H1 (cell line): ENCODE results near the gene GOSR1. TPM values are rescaled to one million over a fixed set of nuclear protein-coding genes. Genes with fewer than 3 reads are reported as not detected.

Source experiments
- CTCF ChIA-PET: fragments of 300-600 bp; sonication (Branson Sonifier 250); formaldehyde crosslinking; loops from one replicate; lab custom pipeline; 2021; ENCODE audit not compliant: partially characterized antibody; lab: Charles Lee
- POLR2A ChIA-PET: fragments of 300-600 bp; sonication (Branson Sonifier 250); formaldehyde crosslinking; loops from one replicate; lab custom pipeline; 2021; ENCODE audit warnings: inconsistent platforms; ENCODE audit not compliant: partially characterized antibody; lab: Charles Lee
- DNase-seq, 2 experiments: peaks; one replicate each; pipeline versions ENCODE4 v3.0.0 to v3.0.0-alpha.2; 2010 to 2022; ENCODE audit warnings: low spot score in 2 of 2, low read depth in 1 of 2, mixed read lengths in 1 of 2
- FAIRE-seq: peaks from 2 replicates; lab custom pipeline; 2011; peaks lifted over from hg19 to GRCh38; lab: Jason Lieb, UNC
- H2AFZ ChIP-seq: 2 replicates; pipeline ENCODE4 v1.8.1; 2012; ENCODE audit warnings: low read length, inconsistent platforms
- H2AK5ac ChIP-seq: 2 replicates; pipeline ENCODE4 v1.6.1; 2013; ENCODE audit warnings: low read depth, low read length
- H2BK120ac ChIP-seq: replicated peaks from 2 replicates; pipeline ENCODE3; 2013; ENCODE audit warnings: low read depth, low read length, inconsistent platforms
- H2BK12ac ChIP-seq: 2 replicates; pipeline ENCODE4 v1.6.1; 2013; ENCODE audit warnings: low read depth, low read length
- H2BK15ac ChIP-seq: 2 replicates; pipeline ENCODE4 v1.6.1; 2013; ENCODE audit warnings: low read length
- H2BK20ac ChIP-seq: 2 replicates; pipeline ENCODE4 v1.6.1; 2013; ENCODE audit warnings: low read length
- H2BK5ac ChIP-seq: 2 replicates; pipeline ENCODE4 v1.6.1; 2013; ENCODE audit warnings: low read depth, low read length
- H3K14ac ChIP-seq: 2 replicates; pipeline ENCODE4 v1.6.1; 2013; ENCODE audit warnings: inconsistent platforms; ENCODE audit not compliant: insufficient read length
- H3K18ac ChIP-seq: 2 replicates; pipeline ENCODE4 v1.6.1; 2013; ENCODE audit warnings: low read length; ENCODE audit errors: extremely low read depth
- H3K23ac ChIP-seq: 2 replicates; pipeline ENCODE4 v1.6.1; 2013; ENCODE audit warnings: inconsistent platforms; ENCODE audit not compliant: insufficient read length
- H3K23me2 ChIP-seq: 2 replicates; pipeline ENCODE4 v1.6.1; 2013; ENCODE audit warnings: low read depth, low read length
- H3K27ac ChIP-seq: 2 replicates; pipeline ENCODE4 v1.6.1; 2011; ENCODE audit warnings: low read depth, low read length, inconsistent platforms
- H3K27me3 ChIP-seq, 4 experiments: replicated peaks in 1 of 4; 1 replicate in 1 of 4; 2 replicates in 3 of 4; pipeline versions ENCODE4 v1.6.1 to v1.8.1; 2011 to 2013; ENCODE audit warnings: low read length in 3 of 4, mild to moderate bottlenecking in 3 of 4, inconsistent platforms in 2 of 4, mixed read lengths in 2 of 4, moderate library complexity in 1 of 4; ENCODE audit not compliant: control insufficient read depth in 3 of 4, insufficient read depth in 3 of 4; ENCODE audit errors: extremely low read depth in 1 of 4
- H3K36me3 ChIP-seq, 4 experiments: 2 replicates each; pipeline versions ENCODE4 v1.6.1 to v1.8.1; 2011 to 2013; ENCODE audit warnings: mild to moderate bottlenecking in 4 of 4, low read length in 3 of 4, moderate library complexity in 2 of 4, control low read depth in 1 of 4, inconsistent platforms in 1 of 4; ENCODE audit not compliant: insufficient read depth in 4 of 4, control insufficient read depth in 2 of 4
- H3K4ac ChIP-seq: replicated peaks from 2 replicates; pipeline ENCODE3; 2013; ENCODE audit warnings: low read length, low read depth, mixed read lengths, inconsistent platforms; ENCODE audit not compliant: insufficient read length
- H3K4me1 ChIP-seq, 4 experiments: replicated peaks in 1 of 4; 1 replicate in 1 of 4; 2 replicates in 3 of 4; pipeline versions ENCODE4 v1.6.1 to v1.8.1; 2011 to 2013; ENCODE audit warnings: low read length in 3 of 4, inconsistent platforms in 2 of 4, mixed read lengths in 1 of 4; ENCODE audit not compliant: insufficient read depth in 4 of 4, control insufficient read depth in 3 of 4
- H3K4me2 ChIP-seq, 2 experiments: 2 replicates each; pipeline versions ENCODE4 v1.6.1 to v1.8.1; 2011 to 2013; ENCODE audit warnings: low read depth in 2 of 2, low read length in 2 of 2, control low read depth in 1 of 2, inconsistent platforms in 1 of 2, mild to moderate bottlenecking in 1 of 2; ENCODE audit not compliant: insufficient read depth in 1 of 2
- H3K4me3 ChIP-seq, 4 experiments: fragments of 200-600, 300-600 bp in 1 of 4; sonication (generic), shearing (Covaris generic), sonication (Bioruptor Twin) in 1 of 4; 2 replicates each; pipeline versions ENCODE4 v1.5.1 to v1.8.1; 2011 to 2016; ENCODE audit warnings: low read length in 4 of 4, low read depth in 3 of 4, control low read depth in 2 of 4, inconsistent platforms in 2 of 4, mild to moderate bottlenecking in 2 of 4, mixed read lengths in 1 of 4, moderate library complexity in 1 of 4; ENCODE audit not compliant: insufficient read depth in 2 of 4; ENCODE audit errors: extremely low read depth in 1 of 4
- H3K56ac ChIP-seq: replicated peaks from 2 replicates; pipeline ENCODE3; 2013; ENCODE audit warnings: low read depth, mild to moderate bottlenecking, mixed read lengths, low read length, inconsistent platforms; ENCODE audit not compliant: insufficient read length
- H3K79me1 ChIP-seq: 2 replicates; pipeline ENCODE4 v1.6.1; 2013; ENCODE audit warnings: low read depth, low read length, control low read depth
- H3K79me2 ChIP-seq, 2 experiments: 2 replicates each; pipeline versions ENCODE4 v1.6.1 to v1.8.1; 2012 to 2013; ENCODE audit warnings: low read length in 2 of 2, mild to moderate bottlenecking in 2 of 2, inconsistent platforms in 1 of 2; ENCODE audit not compliant: insufficient read depth in 2 of 2, control insufficient read depth in 1 of 2
- H3K9ac ChIP-seq, 4 experiments: replicated peaks in 1 of 4; 1 replicate in 1 of 4; 2 replicates in 3 of 4; pipeline versions ENCODE4 v1.6.1 to v1.8.1; 2011 to 2013; ENCODE audit warnings: low read depth in 3 of 4, low read length in 3 of 4, control low read depth in 2 of 4, mild to moderate bottlenecking in 2 of 4, moderate library complexity in 2 of 4, inconsistent platforms in 1 of 4; ENCODE audit errors: extremely low read depth in 1 of 4
- H3K9me3 ChIP-seq, 2 experiments: 2 replicates each; pipeline versions ENCODE4 v1.6.1 to v1.8.1; 2012 to 2013; ENCODE audit warnings: mild to moderate bottlenecking in 2 of 2, moderate library complexity in 2 of 2, control low read depth in 1 of 2, inconsistent platforms in 1 of 2, low read depth in 1 of 2, low read length in 1 of 2, mixed read lengths in 1 of 2; ENCODE audit not compliant: insufficient read depth in 2 of 2
- H4K20me1 ChIP-seq, 2 experiments: replicated peaks in 1 of 2; 2 replicates each; pipeline versions ENCODE3 to v1.8.1; 2011 to 2013; ENCODE audit warnings: inconsistent platforms in 2 of 2, low read length in 2 of 2, mild to moderate bottlenecking in 1 of 2; ENCODE audit not compliant: insufficient read depth in 2 of 2, control insufficient read depth in 1 of 2
- H4K5ac ChIP-seq: 2 replicates; pipeline ENCODE4 v1.6.1; 2013; ENCODE audit warnings: low read length, low read depth, mixed read lengths, inconsistent platforms; ENCODE audit not compliant: insufficient read length
- H4K8ac ChIP-seq: 2 replicates; pipeline ENCODE4 v1.8.0; 2013; ENCODE audit warnings: mild to moderate bottlenecking, moderate library complexity, low read length, inconsistent platforms; ENCODE audit not compliant: insufficient read depth; ENCODE audit errors: extremely low read depth
- H4K91ac ChIP-seq: replicated peaks from 2 replicates; pipeline ENCODE3; 2013; ENCODE audit warnings: low read length, mixed read lengths, inconsistent platforms; ENCODE audit not compliant: insufficient read length
- BRCA1 ChIP-seq: IDR thresholded peaks from 2 replicates; pipeline ENCODE4 v1.6.1; 2012; ENCODE audit warnings: low read depth, low read length, improper control_type of control experiment
- NRF1 ChIP-seq: IDR thresholded peaks from 2 replicates; pipeline ENCODE4 v1.6.1; 2011; ENCODE audit warnings: mild to moderate bottlenecking, low read depth, low read length, improper control_type of control experiment
- POLR2AphosphoS5 ChIP-seq: IDR thresholded peaks from 2 replicates; pipeline ENCODE4 v1.6.1; 2011; ENCODE audit warnings: low read depth, low read length
- RAD21 ChIP-seq, 2 experiments: IDR thresholded peaks in 1 of 2; conservative IDR thresholded peaks in 1 of 2; 2 replicates each; pipeline ENCODE4 v1.6.1; 2011; ENCODE audit warnings: low read depth in 2 of 2, low read length in 2 of 2, improper control_type of control experiment in 1 of 2, inconsistent platforms in 1 of 2, mild to moderate bottlenecking in 1 of 2, moderate library complexity in 1 of 2
- SAP30 ChIP-seq: fragments of 300-600 bp; sonication (generic); IDR thresholded peaks from 2 replicates; pipeline ENCODE4 v1.7.1; 2012; ENCODE audit warnings: low read length, moderate library complexity, mild to moderate bottlenecking, inconsistent platforms; ENCODE audit not compliant: insufficient read depth, insufficient replicate concordance
- SIN3A ChIP-seq, 2 experiments: IDR thresholded peaks in 1 of 2; conservative IDR thresholded peaks in 1 of 2; 2 replicates each; pipeline ENCODE4 v1.6.1; 2011 to 2012; ENCODE audit warnings: low read length in 2 of 2, improper control_type of control experiment in 1 of 2, low read depth in 1 of 2, mild to moderate bottlenecking in 1 of 2
- YY1 ChIP-seq: IDR thresholded peaks from 2 replicates; pipeline ENCODE4 v1.6.1; 2011; ENCODE audit warnings: low read depth, mild to moderate bottlenecking, low read length
- WGBS, 2 experiments: shearing (Covaris generic) in 1 of 2; methylation state at CpG; one replicate each; pipeline versions ENCODE4 v1.1.6 to v1.1.7; 2013 to 2015; ENCODE audit warnings: low lambda C conversion rate in 2 of 2, mixed read lengths in 2 of 2, inconsistent platforms in 1 of 2, low coverage in 1 of 2, missing lambda C conversion rate in 1 of 2; ENCODE audit not compliant: insufficient replicate concordance in 2 of 2, insufficient coverage in 1 of 2, insufficient read length in 1 of 2; ENCODE audit errors: extremely low coverage in 1 of 2, missing lambda C conversion rate in 1 of 2; 5-methylcytosine and 5-hydroxymethylcytosine counted together
- polyA plus RNA-seq, 7 experiments: library from polyadenylated mRNA; depleted of rRNA in 3 of 7; stranded (reverse) in 5 of 7; unstranded in 2 of 7; fragments of >200 nt in 5 of 7; fragments of 200-250 nt in 2 of 7; gene quantifications; 1 replicate in 5 of 7; 2 replicates in 1 of 7; 4 replicates in 1 of 7; pipeline versions ENCODE4 v1.2.1 to v1.2.3, GENCODE V29; 2011 to 2013; ENCODE audit warnings: missing spikeins in 2 of 7, mixed read lengths in 2 of 7
- total RNA-seq: library from RNA; stranded (reverse); fragmentation: NEBNext Ultra II Directional; extraction: Animal tissue kit (Norgen Biotek cat#: 25700); gene quantifications from 2 replicates; pipeline ENCODE4 v1.2.1, GENCODE V29; 2021
- TF ChIP-seq, protein P1 (sequence below), 3 experiments: IDR thresholded peaks; 1 replicate in 2 of 3; 2 replicates in 1 of 3; pipeline versions ENCODE4 v1.5.1 to v1.6.1; 2011; ENCODE audit warnings: low read length in 3 of 3, mild to moderate bottlenecking in 3 of 3, inconsistent platforms in 2 of 3, low read depth in 1 of 3, moderate library complexity in 1 of 3; ENCODE audit not compliant: insufficient read depth in 1 of 3; ENCODE audit errors: control extremely low read depth in 1 of 3
- TF ChIP-seq, protein P2 (sequence below): IDR thresholded peaks from 2 replicates; pipeline ENCODE4 v1.6.1; 2012; ENCODE audit warnings: inconsistent platforms

GOSR1 gene
- total and polyA plus RNA-seq, 2 of the 8 experiments (the other 6 are each of a cell fraction or from before 2014, with no cell fraction given), result 9.2 to 43.3 TPM

DNA sequence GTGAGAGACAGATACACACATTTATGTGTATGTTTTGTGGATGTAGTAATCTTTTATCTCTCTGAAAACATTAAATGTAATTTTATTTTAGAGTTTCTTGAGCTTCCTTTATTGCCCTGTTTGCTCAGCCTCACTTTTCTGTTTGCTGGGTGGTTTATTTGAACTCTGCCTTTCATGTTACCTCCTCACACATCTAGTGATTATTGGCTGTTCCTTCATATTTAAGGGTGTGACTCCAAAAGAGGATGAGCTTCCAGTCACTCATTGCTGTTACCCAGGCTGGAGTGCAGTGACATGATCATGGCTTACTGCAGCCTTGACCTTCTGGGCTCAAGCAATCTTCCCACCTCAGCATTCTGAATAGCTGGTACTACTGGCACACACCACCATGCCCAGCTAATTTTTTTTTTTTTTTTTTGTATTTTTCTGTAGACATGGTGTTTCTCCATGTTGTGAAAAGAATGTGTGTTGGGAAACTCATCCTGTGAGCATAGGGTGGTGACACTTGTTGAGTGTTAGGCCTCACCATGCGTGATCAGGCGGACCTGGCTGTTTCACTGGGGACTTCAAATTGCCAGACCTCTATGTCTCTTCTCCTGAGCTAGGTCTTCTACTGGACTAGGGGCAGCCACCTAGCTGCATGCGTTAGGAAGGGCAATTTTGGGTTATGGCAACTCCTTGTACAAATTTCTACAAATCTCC is 37.8 kb downstream of the GOSR1 start:
- no peak overlapping the region for H4K5ac ChIP-seq
- H3K23ac ChIP-seq, result no peak overlapping the region
- H3K27ac ChIP-seq, result no peak overlapping the region
- no peak for FAIRE-seq
- ChIA-PET POLR2A (no interaction called here), CTCF (interaction anchor here (0.8 to 1.3 kb wide), 2 partner anchors 31 to 38 kb away, joined by 3 to 5 read pairs; partner anchors contain the start of gene GOSR1)
- H3K23me2 ChIP-seq, result no peaks in the 10 kb centered on the region
- H3K9ac ChIP-seq, result no peak overlapping the region
- no peak overlapping the region for H2BK5ac ChIP-seq
- no peak overlapping the region for H2BK20ac ChIP-seq
- H3K4me1 ChIP-seq, result no peaks in the 10 kb centered on the region
- no peak overlapping the region for H2BK15ac ChIP-seq
- no peak overlapping the region for H4K8ac ChIP-seq
- H3K36me3 ChIP-seq, result peaks cover 0 to 13% (median 7%) of the 10 kb centered on the region in 4 experiments; a peak in 4 of 8 replicates
- H3K4me3 ChIP-seq, result no peak overlapping the region
- no peak overlapping the region for H2AFZ ChIP-seq
- H3K79me2 ChIP-seq, result no peaks in the 10 kb centered on the region
- 86% methylated on average over 3 of the region's 3 CpGs; no CpG with 5 or more reads in 1 of the 2 experiments for WGBS, 2 experiments
- no peaks in the 10 kb centered on the region for H3K27me3 ChIP-seq
- H3K4me2 ChIP-seq, result no peak overlapping the region
- no peaks in the 10 kb centered on the region for H4K20me1 ChIP-seq
- no peak for DNase-seq
- no peak overlapping the region for H2BK120ac ChIP-seq
- H2AK5ac ChIP-seq, result no peak overlapping the region
- no peak overlapping the region for H3K18ac ChIP-seq
- no peak overlapping the region for H2BK12ac ChIP-seq
- H3K4ac ChIP-seq, result no peak overlapping the region
- H4K91ac ChIP-seq, result no peak overlapping the region
- H3K56ac ChIP-seq, result no peak overlapping the region
- no peaks in the 10 kb centered on the region for H3K79me1 ChIP-seq
- no peak overlapping the region for H3K14ac ChIP-seq
- H3K9me3 ChIP-seq, result no peaks in the 10 kb centered on the region
- TF ChIP-seq YY1, result no peak
- no peak for TF ChIP-seq SAP30
- no peak for TF ChIP-seq SIN3A (conservative IDR thresholded peaks at IDR 0.05 in 1 of 2, IDR thresholded peaks at IDR 0.05 in 1 of 2; ENCODE audit: low read depth in 1 of 2, low read length in 2 of 2)
- no peak for TF ChIP-seq NRF1
- TF ChIP-seq, protein P1, sequence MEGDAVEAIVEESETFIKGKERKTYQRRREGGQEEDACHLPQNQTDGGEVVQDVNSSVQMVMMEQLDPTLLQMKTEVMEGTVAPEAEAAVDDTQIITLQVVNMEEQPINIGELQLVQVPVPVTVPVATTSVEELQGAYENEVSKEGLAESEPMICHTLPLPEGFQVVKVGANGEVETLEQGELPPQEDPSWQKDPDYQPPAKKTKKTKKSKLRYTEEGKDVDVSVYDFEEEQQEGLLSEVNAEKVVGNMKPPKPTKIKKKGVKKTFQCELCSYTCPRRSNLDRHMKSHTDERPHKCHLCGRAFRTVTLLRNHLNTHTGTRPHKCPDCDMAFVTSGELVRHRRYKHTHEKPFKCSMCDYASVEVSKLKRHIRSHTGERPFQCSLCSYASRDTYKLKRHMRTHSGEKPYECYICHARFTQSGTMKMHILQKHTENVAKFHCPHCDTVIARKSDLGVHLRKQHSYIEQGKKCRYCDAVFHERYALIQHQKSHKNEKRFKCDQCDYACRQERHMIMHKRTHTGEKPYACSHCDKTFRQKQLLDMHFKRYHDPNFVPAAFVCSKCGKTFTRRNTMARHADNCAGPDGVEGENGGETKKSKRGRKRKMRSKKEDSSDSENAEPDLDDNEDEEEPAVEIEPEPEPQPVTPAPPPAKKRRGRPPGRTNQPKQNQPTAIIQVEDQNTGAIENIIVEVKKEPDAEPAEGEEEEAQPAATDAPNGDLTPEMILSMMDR (IDR thresholded peaks at IDR 0.05; ENCODE audit: control extremely low read depth in 1 of 3, insufficient read depth in 1 of 3, low read depth in 1 of 3, low read length in 3 of 3), result no peak
- TF ChIP-seq RAD21 (IDR thresholded peaks at IDR 0.05 in 1 of 2, conservative IDR thresholded peaks at IDR 0.05 in 1 of 2; ENCODE audit: low read depth in 2 of 2, low read length in 2 of 2), result no peak
- no peak for TF ChIP-seq POLR2AphosphoS5
- TF ChIP-seq, protein P2, sequence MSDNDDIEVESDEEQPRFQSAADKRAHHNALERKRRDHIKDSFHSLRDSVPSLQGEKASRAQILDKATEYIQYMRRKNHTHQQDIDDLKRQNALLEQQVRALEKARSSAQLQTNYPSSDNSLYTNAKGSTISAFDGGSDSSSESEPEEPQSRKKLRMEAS, result no peak
- TF ChIP-seq BRCA1, result no peak
